ENCODE measurements around the gene TEPSIN.

- TF ChIP-seq CTCF (IDR thresholded peaks at IDR 0.05; ENCODE audit: insufficient read depth, low read length) (no peak), GABPA (IDR thresholded peaks at IDR 0.05; ENCODE audit: low read depth) (no peak), POLR2AphosphoS5 (IDR thresholded peaks at IDR 0.05; ENCODE audit: low read depth) (no peak)
Measured at GRCh38 chr17:81218991-81219390, 19.9 kb downstream of the TEPSIN start.
